OCI-LY3 (cell line): Measurements from ENCODE around the gene TRIO.

Experiments
- CTCF ChIP-seq: fragments of 200-600, 300-600 bp; sonication (generic); IDR thresholded peaks from 2 replicates; pipeline ENCODE4 v1.5.1; 2014; ENCODE audit warnings: antibody characterized with exemption, low read length, low read depth
- EZH2phosphoT487 ChIP-seq: fragments of 200-600 bp; shearing (Covaris generic); IDR thresholded peaks from 2 replicates; pipeline ENCODE4 v1.6.1; 2018; ENCODE audit warnings: antibody characterized with exemption, mixed run types, low read depth

- TF ChIP-seq EZH2phosphoT487 (no peak), CTCF (peak; percentile 62)
Measured at GRCh38 chr5:14364576-14365472, 221.7 kb downstream of the TRIO start.
